Esophagus muscularis mucosa (tissue), 4 donors: ENCODE data around the gene FAM168B. TPM values are rescaled to one million over a fixed set of nuclear protein-coding genes. Genes with fewer than 3 reads are reported as not detected.
"Not testable (repeated sequence)": the region's sequence is repeated elsewhere in the genome, so short reads cannot be mapped to it uniquely, and the experiment has no call there.

ENCODE experiments used
- DNase-seq: peaks from one replicate; pipeline ENCODE4 v3.0.0-alpha.2; 2017; ENCODE audit errors: extremely low spot score
- H3K27ac ChIP-seq, 4 donors: fragments of 200-600 bp; sonication (generic); replicated peaks in 1 of 4; 1 replicate in 3 of 4; 2 replicates in 1 of 4; pipeline ENCODE4 v1.5.1; 2016 to 2019; ENCODE audit warnings: mild to moderate bottlenecking in 1 of 4
- H3K27me3 ChIP-seq, 4 donors: fragments of 200-600 bp; sonication (generic); one replicate each; pipeline versions ENCODE4 v1.5.1 to v1.6.0; 2016 to 2019
- H3K36me3 ChIP-seq, 4 donors: fragments of 200-600 bp; sonication (generic); one replicate each; pipeline ENCODE4 v1.5.1; 2016 to 2019
- H3K4me1 ChIP-seq, 4 donors: fragments of 200-600 bp; sonication (generic); one replicate each; pipeline ENCODE4 v1.5.1; 2016 to 2019
- H3K4me3 ChIP-seq, 4 donors: fragments of 200-600 bp; sonication (generic); 1 replicate in 2 of 4; 2 replicates in 2 of 4; pipeline ENCODE4 v1.5.1; 2016 to 2019; ENCODE audit warnings: mild to moderate bottlenecking in 4 of 4, moderate library complexity in 1 of 4
- H3K9me3 ChIP-seq, 4 donors: fragments of 200-600 bp; sonication (generic); 1 replicate in 3 of 4; 2 replicates in 1 of 4; pipeline ENCODE4 v1.5.1; 2016 to 2019
- EP300 ChIP-seq: sonication (generic); formaldehyde crosslinking; IDR thresholded peaks from one replicate; pipeline ENCODE4 v1.6.1; 2017; ENCODE audit warnings: antibody characterized with exemption
- POLR2A ChIP-seq: fragments of 450-650 bp; IDR thresholded peaks from one replicate; pipeline ENCODE4 v1.6.1; 2017; ENCODE audit warnings: antibody characterized with exemption, moderate library complexity, mild to moderate bottlenecking, low read depth
- POLR2AphosphoS5 ChIP-seq, 2 donors: sonication (generic); formaldehyde crosslinking; IDR thresholded peaks; one replicate each; pipeline ENCODE4 v1.6.1; 2017; ENCODE audit warnings: antibody characterized with exemption in 2 of 2
- WGBS: methylation state at CpG from one replicate; pipeline ENCODE4 v1.1.5; 2018; 5-methylcytosine and 5-hydroxymethylcytosine counted together
- intact Hi-C: fragments of 100-400 bp; cut with DNase I; formaldehyde crosslinking; loops from one replicate; pipeline ENCODE4 v1.15.1; 2023
- total RNA-seq, 4 donors: library from RNA; depleted of rRNA; stranded (reverse); fragments of >200 nt; gene quantifications; one replicate each; pipeline versions ENCODE4 v1.1.0 to v1.2.1, GENCODE V29; 2016
- TF ChIP-seq, protein P1 (sequence below), 3 experiments: fragments of 200-600 bp in 2 of 3; fragments of 450-650 bp in 1 of 3; sonication (generic) in 2 of 3; IDR thresholded peaks; one replicate each; pipeline ENCODE4 v1.5.1; 2017 to 2019; ENCODE audit warnings: antibody characterized with exemption in 3 of 3, mild to moderate bottlenecking in 2 of 3, moderate library complexity in 1 of 3

Gene FAM168B
- total RNA-seq, 4 donors from 2014 or later = 155 to 193 (median 182) TPM

DNA sequence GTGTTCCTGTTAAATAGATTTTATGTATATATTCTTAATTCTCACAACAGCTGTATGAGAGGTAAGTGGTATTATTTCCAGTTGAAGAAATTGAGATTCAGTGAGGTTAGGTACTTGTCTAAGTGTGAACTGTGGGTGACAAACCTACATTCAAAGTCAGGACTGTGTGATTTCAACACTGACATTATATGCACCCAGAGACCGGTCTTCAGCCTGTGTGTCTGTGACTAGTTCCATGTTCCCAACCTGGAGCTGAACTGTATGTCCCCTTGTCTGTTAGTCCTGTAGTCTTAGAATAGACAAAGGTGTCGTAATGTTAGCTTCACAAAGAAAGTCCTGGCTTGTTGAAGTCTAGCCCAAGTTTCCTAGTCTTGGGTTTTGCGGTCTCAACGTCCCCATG is 29.2 kb upstream of the FAM168B start:
- intact Hi-C loops = no loop called here

GRCh38 chr2:131121464-131121863 is 28.2 kb upstream of the FAM168B start:
- Histone ChIP-seq H3K4me3 (no peak overlapping the region), H3K27me3 (no peaks in the 10 kb centered on the region), H3K36me3 (peaks cover 8 to 30% (median 21%) of the 10 kb centered on the region in 4 donors), H3K4me1 (no peaks in the 10 kb centered on the region), H3K27ac (no peak overlapping the region), H3K9me3 (no peaks in the 10 kb centered on the region)
- TF ChIP-seq POLR2A (no peak), EP300 (no peak), POLR2AphosphoS5 (IDR thresholded peaks at IDR 0.05) (no peak)
- TF ChIP-seq, protein P1, sequence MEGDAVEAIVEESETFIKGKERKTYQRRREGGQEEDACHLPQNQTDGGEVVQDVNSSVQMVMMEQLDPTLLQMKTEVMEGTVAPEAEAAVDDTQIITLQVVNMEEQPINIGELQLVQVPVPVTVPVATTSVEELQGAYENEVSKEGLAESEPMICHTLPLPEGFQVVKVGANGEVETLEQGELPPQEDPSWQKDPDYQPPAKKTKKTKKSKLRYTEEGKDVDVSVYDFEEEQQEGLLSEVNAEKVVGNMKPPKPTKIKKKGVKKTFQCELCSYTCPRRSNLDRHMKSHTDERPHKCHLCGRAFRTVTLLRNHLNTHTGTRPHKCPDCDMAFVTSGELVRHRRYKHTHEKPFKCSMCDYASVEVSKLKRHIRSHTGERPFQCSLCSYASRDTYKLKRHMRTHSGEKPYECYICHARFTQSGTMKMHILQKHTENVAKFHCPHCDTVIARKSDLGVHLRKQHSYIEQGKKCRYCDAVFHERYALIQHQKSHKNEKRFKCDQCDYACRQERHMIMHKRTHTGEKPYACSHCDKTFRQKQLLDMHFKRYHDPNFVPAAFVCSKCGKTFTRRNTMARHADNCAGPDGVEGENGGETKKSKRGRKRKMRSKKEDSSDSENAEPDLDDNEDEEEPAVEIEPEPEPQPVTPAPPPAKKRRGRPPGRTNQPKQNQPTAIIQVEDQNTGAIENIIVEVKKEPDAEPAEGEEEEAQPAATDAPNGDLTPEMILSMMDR (IDR thresholded peaks at IDR 0.05) = no peak
- 89% methylated on average over 4 of the region's 4 CpGs for WGBS
- intact Hi-C loops = no loop called here
- no peak for DNase-seq

More for the DNA sequence above, 29.2 kb upstream of the FAM168B start:
- WGBS = 98% methylated on average over 4 of the region's 4 CpGs
- Histone ChIP-seq H3K4me3 (no peak overlapping the region), H3K4me1 (no peaks in the 10 kb centered on the region), H3K36me3 (peaks cover 19 to 36% (median 31%) of the 10 kb centered on the region in 4 donors), H3K27me3 (no peaks in the 10 kb centered on the region), H3K27ac (no peak overlapping the region), H3K9me3 (no peaks in the 10 kb centered on the region)
- DNase-seq = no peak
- TF ChIP-seq, protein P1 (IDR thresholded peaks at IDR 0.05) = no peak
- TF ChIP-seq EP300 (no peak), POLR2AphosphoS5 (IDR thresholded peaks at IDR 0.05) (no peak), POLR2A (no peak)

DNA sequence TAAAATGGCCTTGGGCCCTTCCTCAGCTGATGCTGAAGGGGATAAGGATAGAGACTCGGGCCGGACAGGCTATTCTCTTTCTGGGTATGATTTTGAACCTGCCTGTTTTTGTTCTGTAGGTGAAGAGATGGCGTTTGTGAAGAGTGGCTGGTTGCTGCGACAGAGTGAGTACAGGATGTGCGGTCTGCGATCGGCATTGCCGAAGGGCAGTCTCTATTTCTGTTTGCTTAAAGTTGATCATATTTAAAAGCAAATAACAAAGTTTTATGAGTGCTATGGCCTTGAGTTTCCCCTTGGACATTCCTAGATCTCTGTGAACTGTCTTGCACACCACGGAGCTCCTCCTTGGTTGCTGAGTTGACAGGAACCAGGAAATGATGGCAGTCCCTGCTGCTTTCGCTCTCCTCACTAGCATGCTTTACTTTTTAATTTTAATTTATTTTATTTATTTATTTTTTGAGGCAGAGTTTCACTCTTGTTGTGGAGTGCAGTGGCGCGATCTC is 27.6 kb upstream of the FAM168B start:
- intact Hi-C loops = no loop called here
- peaks cover 2 to 29% (median 15%) of the 10 kb centered on the region in 4 donors for H3K36me3 ChIP-seq
- no peaks in the 10 kb centered on the region for H3K4me1 ChIP-seq
- no peaks in the 10 kb centered on the region for H3K9me3 ChIP-seq
- H3K4me3 ChIP-seq = no peak overlapping the region
- no peak overlapping the region for H3K27ac ChIP-seq
- DNase-seq = no peak
- no peaks in the 10 kb centered on the region for H3K27me3 ChIP-seq
- 95% methylated on average over 12 of the region's 12 CpGs for WGBS
- TF ChIP-seq POLR2AphosphoS5 (IDR thresholded peaks at IDR 0.05) (no peak), EP300 (no peak), POLR2A (no peak)
- TF ChIP-seq, protein P1 (IDR thresholded peaks at IDR 0.05) = no peak

GRCh38 chr2:131115752-131116151 is 22.5 kb upstream of the FAM168B start:
- no peak for DNase-seq
- intact Hi-C loops = no loop called here
- TF ChIP-seq POLR2AphosphoS5 (IDR thresholded peaks at IDR 0.05) = no peak
- no peak for TF ChIP-seq EP300
- TF ChIP-seq POLR2A = no peak
- TF ChIP-seq, protein P1 (IDR thresholded peaks at IDR 0.05) = no peak
- peaks cover 0 to 9% (median under 1%) of the 10 kb centered on the region in 4 donors for H3K36me3 ChIP-seq
- no peaks in the 10 kb centered on the region for H3K9me3 ChIP-seq
- H3K27ac ChIP-seq = no peak overlapping the region
- H3K27me3 ChIP-seq = no peaks in the 10 kb centered on the region
- peaks cover 13 to 33% (median 32%) of the 10 kb centered on the region in 4 donors for H3K4me1 ChIP-seq
- no peak overlapping the region for H3K4me3 ChIP-seq

DNA sequence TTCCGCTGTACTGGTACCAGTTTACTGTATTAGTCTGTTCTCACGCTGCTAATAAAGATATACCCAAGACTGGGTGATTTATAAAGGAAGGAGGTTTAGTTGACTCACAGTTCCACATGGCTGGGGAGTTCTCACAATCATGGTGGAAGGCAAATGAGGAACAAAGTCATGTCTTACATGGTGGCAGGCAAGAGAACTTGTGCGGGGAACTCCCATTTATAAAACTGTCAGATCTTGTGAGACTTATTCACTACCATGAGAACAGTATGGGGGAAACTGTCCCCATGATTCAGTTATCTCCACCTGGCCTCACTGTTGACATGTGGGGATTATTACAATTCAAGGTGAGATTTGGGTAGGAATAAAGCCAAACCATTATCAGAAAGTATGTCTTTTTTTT is 21.7 kb upstream of the FAM168B start:
- H3K27ac ChIP-seq, H3K4me3 ChIP-seq, H3K9me3 ChIP-seq, intact Hi-C loops, H3K27me3 ChIP-seq, H3K36me3 ChIP-seq, DNase-seq: not testable (repeated sequence)
- WGBS = 93% methylated on average over 3 of the region's 3 CpGs
- H3K4me1 ChIP-seq = peaks cover 13 to 33% (median 32%) of the 10 kb centered on the region in 4 donors
